K562 (cell line): ENCODE results near the gene MYH2. TPM values are rescaled to one million over a fixed set of nuclear protein-coding genes. Genes with fewer than 3 reads are reported as not detected.

Experiments
- ATAC-seq: fragments of 200-7000 bp; cut with Tn5 transposase; 3 replicates; pipeline ENCODE4 v1.9.1; 2020; ENCODE audit warnings: moderate library complexity
- BruUV-seq: library from RNA; stranded (reverse); fragments of 400-500 nt; replicated peaks from 2 replicates; lab custom pipeline; 2021; lab: Mats Ljungman, UMichigan
- CTCF ChIA-PET: fragments of 300-600 bp; formaldehyde crosslinking; extraction: SDS; loops from one replicate; lab custom pipeline; 2021; ENCODE audit warnings: low intra/inter-chr PET ratio; lab: Yijun Ruan, JAX
- POLR2A ChIA-PET: fragments of 300-600, 350-650 bp; sonication (Branson Sonifier 250); formaldehyde crosslinking; extraction: SDS; loops from one replicate; lab custom pipeline; 2021; ENCODE audit warnings: antibody characterized with exemption, inconsistent platforms; lab: Yijun Ruan, JAX
- DNase-seq, 4 experiments: peaks; one replicate each; pipeline versions ENCODE4 v3.0.0 to v3.0.0-alpha.2; 2011 to 2018; ENCODE audit warnings: low spot score in 3 of 4, mixed read lengths in 3 of 4; ENCODE audit errors: extremely low read depth in 1 of 4
- FAIRE-seq: peaks from 2 replicates; lab custom pipeline; 2011; peaks lifted over from hg19 to GRCh38; lab: Jason Lieb, UNC
- H2AFZ ChIP-seq: 2 replicates; pipeline ENCODE4 v1.6.0; 2011; ENCODE audit warnings: low read depth, low read length, control low read depth, inconsistent platforms
- H3K27ac ChIP-seq: fragments of 200-600 bp; 3 replicates; pipeline ENCODE4 v1.8.0; 2011; ENCODE audit warnings: low read depth, mild to moderate bottlenecking, control low read depth, inconsistent platforms, low read length, moderate library complexity, mixed read lengths; ENCODE audit errors: extremely low read depth
- H3K27me3 ChIP-seq, 2 experiments: fragments of 300-600 bp in 1 of 2; 2 replicates in 1 of 2; 3 replicates in 1 of 2; pipeline versions ENCODE4 v1.6.0 to v1.8.0; 2011; ENCODE audit warnings: inconsistent platforms in 2 of 2, low read length in 2 of 2, mild to moderate bottlenecking in 1 of 2, mixed read lengths in 1 of 2, moderate library complexity in 1 of 2; ENCODE audit not compliant: control insufficient read depth in 2 of 2, insufficient read depth in 2 of 2
- H3K36me3 ChIP-seq: fragments of 300-600 bp; 3 replicates; pipeline ENCODE4 v1.8.0; 2011; ENCODE audit warnings: mild to moderate bottlenecking, low read length, inconsistent platforms; ENCODE audit not compliant: control insufficient read depth, insufficient read depth
- H3K4me1 ChIP-seq, 2 experiments: fragments of 200-600 bp in 1 of 2; replicated peaks in 1 of 2; 2 replicates in 1 of 2; 3 replicates in 1 of 2; pipeline versions ENCODE4 v1.5.1 to v1.8.0; 2011; ENCODE audit warnings: inconsistent platforms in 2 of 2, low read length in 2 of 2, mild to moderate bottlenecking in 1 of 2, mixed read lengths in 1 of 2, moderate library complexity in 1 of 2; ENCODE audit not compliant: control insufficient read depth in 2 of 2, insufficient read depth in 2 of 2
- H3K4me2 ChIP-seq: 2 replicates; pipeline ENCODE4 v1.6.1; 2011; ENCODE audit warnings: low read length, control low read depth, inconsistent platforms, mixed read lengths; ENCODE audit not compliant: insufficient read depth
- H3K4me3 ChIP-seq: fragments of 200-600 bp; sonication (generic), shearing (Covaris generic); 2 replicates; pipeline ENCODE4 v1.5.1; 2016; ENCODE audit warnings: control low read depth, inconsistent platforms
- H3K79me2 ChIP-seq: fragments of 200-600 bp; 3 replicates; pipeline ENCODE4 v1.8.0; 2011; ENCODE audit warnings: low read length, inconsistent platforms; ENCODE audit not compliant: control insufficient read depth, insufficient read depth
- H3K9ac ChIP-seq, 2 experiments: 2 replicates each; pipeline versions ENCODE4 v1.6.0 to v1.6.1; 2011; ENCODE audit warnings: low read depth in 2 of 2, low read length in 2 of 2, control low read depth in 1 of 2, inconsistent platforms in 1 of 2, mild to moderate bottlenecking in 1 of 2, mixed read lengths in 1 of 2; ENCODE audit not compliant: insufficient read depth in 1 of 2
- H3K9me1 ChIP-seq: one replicate; pipeline ENCODE4 v1.6.0; 2011; ENCODE audit warnings: inconsistent platforms, mild to moderate bottlenecking, low read length, moderate library complexity; ENCODE audit not compliant: control insufficient read depth, insufficient read depth
- H3K9me3 ChIP-seq: replicated peaks from 2 replicates; pipeline ENCODE4 v1.5.1; 2011; ENCODE audit warnings: low read depth, low read length, inconsistent platforms; ENCODE audit not compliant: control insufficient read depth, insufficient read depth
- H4K20me1 ChIP-seq: replicated peaks from 2 replicates; pipeline ENCODE4 v1.6.1; 2011; ENCODE audit warnings: low read length, inconsistent platforms, mixed read lengths; ENCODE audit not compliant: control insufficient read depth, insufficient read depth
- CEBPG ChIP-seq, 3 experiments: fragments of 200-800 bp in 1 of 3; sonication (Bioruptor generic) in 1 of 3; sonication (generic) in 1 of 3; formaldehyde crosslinking in 1 of 3; IDR thresholded peaks in 2 of 3; conservative IDR thresholded peaks in 1 of 3; 2 replicates each; pipeline versions ENCODE4 v1.6.1 to v1.8.0; 2016 to 2022; ENCODE audit warnings: missing compliant biosample characterization in 2 of 3, missing genetic modification characterization in 2 of 3, mild to moderate bottlenecking in 1 of 3, missing genetic modification reagents in 1 of 3
- CREB1 ChIP-seq, 2 experiments: sonication (generic) in 1 of 2; formaldehyde crosslinking in 1 of 2; IDR thresholded peaks; 2 replicates each; pipeline versions ENCODE4 v1.6.1 to v1.8.0; 2012 to 2022; ENCODE audit warnings: inconsistent platforms in 1 of 2, mild to moderate bottlenecking in 1 of 2, missing genetic modification reagents in 1 of 2, moderate library complexity in 1 of 2
- HDAC8 ChIP-seq: fragments of 450-650 bp; IDR thresholded peaks from 2 replicates; pipeline ENCODE4 v1.6.1; 2016; ENCODE audit warnings: mild to moderate bottlenecking, missing genetic modification characterization, moderate library complexity, missing compliant biosample characterization
- HNRNPL ChIP-seq: fragments of 200-400 bp; formaldehyde crosslinking; IDR thresholded peaks from 2 replicates; pipeline ENCODE4 v1.6.1; 2017; ENCODE audit warnings: low read depth, mild to moderate bottlenecking, low read length
- IRF2 ChIP-seq: sonication (generic); formaldehyde crosslinking; IDR thresholded peaks from 2 replicates; pipeline ENCODE4 v1.8.1; 2022; ENCODE audit warnings: mild to moderate bottlenecking, missing genetic modification reagents
- ZBTB33 ChIP-seq: sonication (generic); formaldehyde crosslinking; IDR thresholded peaks from 2 replicates; pipeline ENCODE4 v1.8.1; 2023; ENCODE audit warnings: mild to moderate bottlenecking, missing genetic modification reagents
- ZNF134 ChIP-seq: fragments of 250-450 bp; sonication (Bioruptor Pico); conservative IDR thresholded peaks from 2 replicates; pipeline ENCODE4 v1.4.0; 2020
- ZNF280A ChIP-seq: fragments of 450-650 bp; IDR thresholded peaks from 2 replicates; pipeline ENCODE4 v1.6.1; 2018; ENCODE audit warnings: mild to moderate bottlenecking, low read depth; ENCODE audit not compliant: partially characterized antibody
- ZNF584 ChIP-seq: fragments of 200-800 bp; sonication (Bioruptor generic); IDR thresholded peaks from 2 replicates; pipeline ENCODE4 v1.6.1; 2016; ENCODE audit warnings: low read depth, mild to moderate bottlenecking, missing genetic modification characterization, missing compliant biosample characterization
- ZNF696 ChIP-seq: fragments of 250-450 bp; sonication (Bioruptor Pico); conservative IDR thresholded peaks from 2 replicates; pipeline ENCODE4 v1.4.0; 2020; ENCODE audit warnings: mild to moderate bottlenecking, moderate library complexity
- ZNF785 ChIP-seq: fragments of 250-450 bp; sonication (Bioruptor Pico); IDR thresholded peaks from 2 replicates; pipeline ENCODE4 v1.4.0; 2020; ENCODE audit warnings: mild to moderate bottlenecking
- WGBS: fragments of 100-300 bp; shearing (Covaris generic); methylation state at CpG from one replicate; pipeline ENCODE4 v1.1.6; 2016; ENCODE audit warnings: low coverage, mixed read lengths; ENCODE audit not compliant: insufficient coverage; ENCODE audit errors: missing lambda C conversion rate; 5-methylcytosine and 5-hydroxymethylcytosine counted together
- in situ Hi-C: fragments of 300-500 bp; cut with MboI; formaldehyde crosslinking; loops from 4 replicates; pipeline ENCODE4 v1.15.0; 2018; ENCODE audit warnings: inconsistent platforms, mixed read lengths
- intact Hi-C: fragments of 100-400 bp; cut with micrococcal nuclease; formaldehyde crosslinking; loops from 2 replicates; pipeline ENCODE4 v1.14.2; 2022
- polyA plus RNA-seq, 8 experiments: library from polyadenylated mRNA; depleted of rRNA in 4 of 8; stranded (reverse) in 5 of 8; unstranded in 3 of 8; fragments of >200 nt; fragmentation: Nextera tagmentation in 2 of 8; fragmentation: Illumina TruSeq in 1 of 8; extraction: Ambion mirVana in 2 of 8; extraction: Trizol in 1 of 8; gene quantifications; 2 replicates each; pipeline versions ENCODE4 v1.2.1 to v1.2.3, GENCODE V29; 2011 to 2014; ENCODE audit warnings: inconsistent platforms in 1 of 8, missing spikeins in 1 of 8
- total RNA-seq, 7 experiments: library from RNA; depleted of rRNA in 6 of 7; stranded (reverse); fragments of >200 nt in 6 of 7; fragmentation: Illumina TruSeq in 2 of 7; extraction: Trizol in 2 of 7; gene quantifications; 2 replicates each; pipeline versions ENCODE4 v1.2.1 to v1.2.3, GENCODE V29; 2011 to 2021; ENCODE audit warnings: low replicate concordance in 1 of 7

MYH2 gene
- total and polyA plus RNA-seq, 9 of the 15 experiments (the other 6 are each of a cell fraction or from before 2014, with no cell fraction given), result not detected

- Histone ChIP-seq H3K9me1 (no peaks in the 10 kb centered on the region), H3K4me2 (no peak overlapping the region), H3K9ac (no peak overlapping the region), H3K36me3 (no peaks in the 10 kb centered on the region), H3K9me3 (no peaks in the 10 kb centered on the region), H2AFZ (no peak overlapping the region), H3K27me3 (no peaks in the 10 kb centered on the region), H3K27ac (no peak overlapping the region), H4K20me1 (no peaks in the 10 kb centered on the region), H3K79me2 (no peaks in the 10 kb centered on the region), H3K4me1 (no peaks in the 10 kb centered on the region), H3K4me3 (no peak overlapping the region)
- no peak for ATAC-seq
- CTCF ChIA-PET, result no interaction called here
- WGBS, result 0% methylated on average over 5 of the region's 5 CpGs
- TF ChIP-seq ZNF134 (CRISPR knock-in tag) (0 out of 2 replicates have a peak, but pooled peaks have one; percentile 50), ZNF696 (no peak)
- in situ Hi-C loops, result no loop called here
- FAIRE-seq, result no peak
- intact Hi-C loops, result no loop called here
- no TSS peak for BruUV-seq
- POLR2A ChIA-PET, result no interaction called here
- no peak for DNase-seq
These were observed 24.9 kb upstream of the MYH2 start for GRCh38 chr17:10574324-10574723.

- POLR2A ChIA-PET, result no interaction called here
- TF ChIP-seq IRF2 (CRISPR knock-in tag) (no peak), HDAC8 (tag) (no peak), ZNF280A (no peak), CREB1 (IDR thresholded peaks at IDR 0.05) (no peak), CREB1 (CRISPR knock-in tag; IDR thresholded peaks at IDR 0.05) (no peak), ZNF785 (CRISPR knock-in tag) (no peak), HNRNPL (no peak), CEBPG (CRISPR knock-in tag; IDR thresholded peaks at IDR 0.05) (no peak), CEBPG (tag; conservative IDR thresholded peaks at IDR 0.05 in 1 of 2, IDR thresholded peaks at IDR 0.05 in 1 of 2) (no peak), ZBTB33 (CRISPR knock-in tag) (no peak), ZNF584 (CRISPR knock-in tag) (no peak)
- Histone ChIP-seq H3K4me2 (no peak overlapping the region), H3K4me3 (no peak overlapping the region), H3K27me3 (no peaks in the 10 kb centered on the region), H3K9me1 (no peaks in the 10 kb centered on the region), H2AFZ (no peak overlapping the region), H3K4me1 (no peaks in the 10 kb centered on the region), H3K27ac (no peak overlapping the region), H3K9ac (no peak overlapping the region), H3K36me3 (no peaks in the 10 kb centered on the region), H3K79me2 (no peaks in the 10 kb centered on the region), H3K9me3 (no peaks in the 10 kb centered on the region), H4K20me1 (no peaks in the 10 kb centered on the region)
- no TSS peak for BruUV-seq
- in situ Hi-C loops, result no loop called here
- 0% methylated on average over 2 of the region's 2 CpGs for WGBS
- DNase-seq (no peak), ATAC-seq (no peak), FAIRE-seq (no peak)
- intact Hi-C loops, result no loop called here
- CTCF ChIA-PET, result no interaction called here
These were observed 14.7 kb upstream of the MYH2 start for GRCh38 chr17:10563991-10564660.
